GM19452 (cell line): ENCODE measurements around the gene TSPAN16.
"Not testable (repeated sequence)": the region's sequence is repeated elsewhere in the genome, so short reads cannot be mapped to it uniquely, and the experiment has no call there.

Source experiments
- ATAC-seq: cut with Tn5 transposase; IDR thresholded peaks from one replicate; pipeline ENCODE4 v1.9.1; 2021; ENCODE audit not compliant: unreplicated experiment

Gene TSPAN16

DNA sequence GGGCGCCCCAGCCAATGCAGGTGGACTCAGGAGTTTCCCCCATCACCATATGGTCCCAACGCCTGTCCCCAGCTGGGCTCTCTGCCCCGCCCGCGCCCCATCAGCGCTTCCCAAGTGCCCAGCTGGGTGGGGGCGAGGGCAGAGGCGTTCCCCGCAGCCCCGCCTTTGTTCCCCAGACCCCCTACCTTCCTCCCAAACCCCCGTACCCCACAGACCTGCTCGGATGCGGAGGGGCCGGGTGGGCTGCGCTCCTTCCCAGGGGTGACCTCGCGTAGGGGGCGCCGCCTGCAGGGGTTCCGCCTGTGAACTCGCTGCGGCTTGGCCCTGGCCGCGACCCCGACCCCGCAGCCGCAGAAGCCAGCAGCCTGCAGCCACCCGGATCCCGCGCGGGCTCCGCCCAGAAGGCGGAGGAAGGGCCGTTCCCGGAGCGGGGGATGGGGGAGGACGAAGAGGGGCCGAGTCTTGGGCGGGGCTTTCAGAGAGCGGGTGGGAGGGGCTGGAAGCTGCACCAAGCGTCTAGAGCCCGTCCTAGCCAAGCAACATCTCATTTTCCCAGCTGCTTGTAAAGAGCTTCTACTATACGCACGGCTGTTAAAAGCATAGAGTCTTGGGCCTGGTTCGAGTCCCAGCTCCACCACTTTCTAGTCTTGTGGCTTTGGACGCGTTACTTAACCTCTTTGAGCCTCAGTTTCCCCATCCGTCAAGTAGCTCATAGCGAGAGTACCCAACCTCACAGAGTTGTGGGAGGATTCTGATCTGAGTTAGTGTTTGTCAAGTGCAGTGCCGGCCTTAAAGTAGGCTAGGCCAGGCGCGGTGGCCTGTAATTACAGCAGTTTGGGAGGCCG is 43.5 kb downstream of the TSPAN16 start, which contains the start of gene RAB3D:
Gene RAB3D, minus strand, starts transcription at position 404 of the 845 bp plus-strand sequence. CDS start 2,258 bp downstream, outside the sequence.
- ATAC-seq: peak; percentile 60

DNA sequence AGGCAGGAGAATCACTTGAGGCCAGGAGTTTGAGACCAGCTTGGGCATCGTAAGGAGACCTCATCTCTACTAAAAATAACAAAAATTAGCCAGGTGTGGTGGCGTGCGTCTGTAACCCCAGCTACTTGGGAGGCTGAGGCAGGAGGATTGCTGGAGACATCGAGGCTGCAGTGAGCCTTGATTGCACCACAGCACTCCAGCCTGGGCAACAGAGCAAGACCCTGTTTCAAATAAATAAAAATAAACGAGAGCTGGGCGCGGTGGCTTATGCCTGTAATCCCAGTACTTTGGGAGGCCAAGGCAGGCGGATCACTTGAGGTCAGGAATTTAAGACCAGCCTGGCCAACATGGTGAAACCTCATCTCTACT is 44.1 kb downstream of the TSPAN16 start:
- ATAC-seq: not testable (repeated sequence)

DNA sequence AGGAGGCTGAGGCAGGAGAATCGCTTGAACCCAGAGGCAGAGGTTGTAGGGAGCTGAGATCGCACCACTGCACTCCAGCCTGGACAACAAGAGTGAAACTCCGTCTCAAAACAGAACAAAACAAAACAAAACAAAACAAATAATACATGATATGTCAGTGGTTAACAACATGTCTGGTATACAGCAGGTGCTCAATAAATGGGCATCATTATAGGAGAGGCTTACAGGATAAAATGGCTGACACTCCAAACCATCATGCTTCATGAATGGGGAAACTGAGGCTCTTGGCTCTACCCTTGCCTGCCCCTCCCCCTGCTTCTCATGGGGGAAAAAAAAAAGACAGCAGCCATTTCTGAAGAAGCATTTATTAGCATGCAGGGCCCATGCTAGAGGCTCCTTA is 46.5 kb downstream of the TSPAN16 start:
- ATAC-seq: no peak

DNA sequence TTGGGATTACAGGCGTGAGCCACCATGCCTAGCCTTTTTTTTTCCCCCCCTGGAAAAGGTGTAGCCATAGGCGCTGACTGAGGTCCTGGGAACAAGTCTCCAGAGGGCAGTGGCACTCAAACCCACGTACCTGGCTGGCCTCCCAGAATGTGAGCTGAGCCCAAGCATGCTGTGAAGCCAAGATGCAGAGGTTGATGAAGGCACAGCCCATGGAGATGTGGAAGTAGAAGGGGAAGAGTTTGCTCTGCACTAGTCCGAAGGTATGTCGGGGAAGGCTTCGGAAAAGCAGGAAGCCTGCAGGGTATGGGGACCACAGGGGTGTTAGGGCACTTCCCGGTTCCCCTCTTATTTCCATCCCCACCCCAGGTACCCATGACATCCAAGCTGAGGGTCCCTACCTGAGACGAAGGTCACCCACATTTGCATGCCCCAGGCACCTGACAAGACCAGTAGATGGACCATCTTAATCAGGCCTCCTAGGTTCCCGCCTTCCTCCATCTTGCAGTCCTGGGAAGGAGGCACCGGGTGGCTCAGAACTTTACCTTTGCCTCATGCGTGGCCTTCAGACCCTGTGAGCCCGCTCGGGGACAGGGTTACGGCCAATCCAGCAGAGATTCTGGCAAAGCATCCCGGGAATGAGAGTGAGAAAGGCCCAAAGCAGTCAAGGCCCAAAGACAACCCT is 49.3 kb downstream of the TSPAN16 start:
- ATAC-seq: no peak

DNA sequence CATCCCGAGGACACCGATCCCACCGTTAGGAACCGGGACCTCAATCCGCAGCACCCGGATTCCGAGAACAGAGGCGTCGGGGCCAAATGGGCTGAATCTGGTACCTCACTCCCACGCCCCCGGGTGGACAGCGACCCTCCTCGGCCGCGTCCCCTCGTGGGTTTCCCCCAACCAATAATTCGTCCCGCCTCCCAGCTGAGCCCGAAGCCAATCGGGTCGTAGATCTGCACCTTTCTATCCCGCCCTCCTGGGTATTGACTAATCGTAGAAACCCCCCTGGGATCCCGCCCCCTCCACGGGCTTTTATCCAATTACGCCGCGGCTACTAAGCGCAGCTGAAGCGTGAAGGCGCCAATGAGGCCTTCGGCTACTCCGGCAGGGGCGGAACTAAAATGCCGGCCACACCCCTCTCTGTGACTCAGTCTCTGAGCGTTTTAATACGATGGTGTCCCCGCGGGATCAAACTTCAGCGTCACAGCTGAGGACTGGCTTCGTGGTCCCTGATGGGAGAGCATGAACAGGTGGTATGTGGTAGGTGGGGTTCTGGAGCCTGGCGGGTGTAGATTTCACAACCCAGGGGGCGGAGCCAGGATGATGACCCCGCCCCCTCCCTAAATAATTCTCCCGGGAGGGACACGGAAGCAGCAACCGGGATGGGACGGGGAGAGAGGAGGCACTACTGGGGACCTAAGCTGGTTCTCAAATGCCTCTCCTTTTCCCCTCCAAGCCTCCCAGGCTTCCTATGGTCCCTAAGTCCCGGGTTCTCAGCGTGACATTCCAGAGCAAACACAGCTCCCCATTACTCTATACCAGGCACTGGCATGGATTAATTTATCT is 50.4 kb downstream of the TSPAN16 start, which contains the start of the genes CCDC159 and TMEM205:
Gene CCDC159, plus strand, starts transcription at position 416 of the 837 bp plus-strand sequence. Its CDS starts 88 bp downstream, at position 504.
Gene TMEM205, minus strand, starts transcription at position 165 of the 837 bp plus-strand sequence. CDS start 649 bp downstream, outside the sequence.
- ATAC-seq: peak; percentile 87

DNA sequence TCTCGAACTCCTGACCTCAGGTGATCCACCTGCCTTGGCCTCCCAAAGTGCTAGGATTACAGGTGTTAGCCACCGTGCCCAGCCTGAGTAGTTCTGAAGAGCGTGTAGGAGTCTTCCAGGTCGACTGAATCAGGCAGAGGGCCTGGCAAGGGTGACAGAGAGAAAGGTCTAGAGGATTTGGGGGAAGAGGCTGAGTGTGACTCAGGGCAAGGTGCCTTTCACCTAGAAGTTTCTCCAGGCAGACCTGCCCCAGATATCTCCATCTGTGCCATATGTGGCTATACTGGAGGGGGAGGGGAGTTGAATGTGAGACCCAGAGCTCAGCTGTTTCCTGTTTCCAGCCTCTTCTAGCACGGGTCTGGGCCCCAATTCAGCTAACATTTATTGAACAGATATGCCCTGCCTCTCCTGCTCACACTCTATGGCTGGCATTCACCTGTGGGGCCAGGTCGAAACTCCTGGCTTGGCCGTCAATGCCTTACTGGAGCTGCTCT is 51.6 kb downstream of the TSPAN16 start:
- no peak for ATAC-seq

DNA sequence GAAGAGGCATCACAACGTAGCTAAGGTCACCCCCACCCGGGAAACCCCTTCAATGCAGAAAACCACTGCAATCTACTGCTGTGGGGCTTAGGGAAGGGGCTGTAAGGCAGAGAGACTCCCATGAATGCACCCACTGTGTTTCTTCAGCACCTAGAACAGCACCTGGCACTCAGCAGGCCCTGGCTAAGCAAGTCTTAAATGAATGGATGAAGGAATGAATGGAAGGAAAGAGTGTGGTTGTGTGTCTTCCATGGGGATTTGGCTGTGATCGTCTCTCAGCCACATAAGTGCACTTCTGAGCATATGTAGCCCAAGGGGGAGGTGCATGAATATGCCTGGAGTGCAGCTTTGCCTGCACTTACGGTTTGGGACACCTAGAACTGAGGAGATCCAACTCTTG is 53.2 kb downstream of the TSPAN16 start:
- ATAC-seq: no peak

DNA sequence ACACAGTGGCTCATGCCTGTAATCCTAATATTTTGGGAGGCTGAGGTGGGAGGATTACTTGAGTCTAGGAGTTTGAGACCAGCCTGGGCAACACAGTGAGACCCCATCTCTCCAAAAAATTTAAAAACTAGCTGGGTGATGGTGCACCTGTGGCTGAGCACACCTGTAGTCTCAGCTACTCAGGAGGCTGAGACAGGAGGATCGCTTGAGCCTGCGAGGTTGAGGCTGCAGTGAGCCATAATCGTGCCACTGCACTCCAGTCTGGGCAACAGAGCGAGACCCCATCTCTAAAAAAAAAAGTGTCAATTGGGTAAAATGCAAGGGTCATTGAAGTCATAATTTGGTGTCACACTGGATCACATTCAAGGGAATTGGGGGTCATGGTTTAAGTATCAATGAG is 58.1 kb downstream of the TSPAN16 start:
- not testable (repeated sequence) for ATAC-seq

DNA sequence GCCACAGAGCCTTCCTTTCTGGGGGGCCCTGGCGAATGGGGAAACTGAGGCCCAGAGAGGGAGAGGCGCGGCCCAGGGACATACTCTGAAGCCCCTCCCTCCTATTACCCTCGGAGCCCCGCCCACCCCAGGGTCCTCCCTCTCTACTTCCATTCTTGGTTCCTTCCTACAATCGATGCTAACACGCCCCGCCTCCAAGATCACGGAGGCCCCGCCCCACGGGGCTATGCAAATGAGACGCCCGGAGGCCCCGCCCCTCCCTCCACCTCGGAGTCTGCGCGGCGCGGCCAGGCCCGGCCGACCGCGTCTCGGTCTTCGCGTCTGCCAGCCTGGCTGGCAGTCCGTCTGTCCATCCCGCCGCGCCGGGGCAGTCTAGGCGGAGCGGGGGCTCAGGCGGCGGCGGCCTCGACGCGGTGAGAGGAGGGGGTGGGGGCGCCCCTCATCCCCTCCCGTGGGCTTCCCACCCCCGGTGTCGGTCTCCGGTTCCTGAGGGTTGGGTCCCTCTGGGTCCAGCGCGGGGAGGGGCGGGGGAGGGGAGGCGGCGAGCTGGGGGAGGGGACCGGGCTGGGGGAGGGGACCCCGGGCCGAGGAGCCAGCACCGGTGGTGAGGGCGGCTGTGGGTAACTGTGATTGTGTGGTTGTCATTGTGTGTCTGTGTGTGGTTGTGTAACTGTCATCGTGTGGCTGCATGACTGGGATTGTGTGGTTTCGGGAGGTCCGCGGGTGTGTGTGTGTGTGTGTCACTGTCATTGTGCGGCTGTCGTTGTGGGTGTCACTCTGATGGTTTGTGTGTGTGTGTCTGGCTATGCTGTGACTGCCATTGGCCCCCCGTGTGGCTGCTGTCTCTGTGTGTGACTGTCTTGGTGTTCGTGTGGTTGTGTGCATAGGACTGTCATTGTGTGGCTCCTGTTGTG is 59.5 kb downstream of the TSPAN16 start, which contains the start of gene PLPPR2:
Gene PLPPR2, plus strand, starts transcription at position 273 of the 914 bp plus-strand sequence. CDS start 2,242 bp downstream, outside the sequence.
- peak; percentile 60 for ATAC-seq

DNA sequence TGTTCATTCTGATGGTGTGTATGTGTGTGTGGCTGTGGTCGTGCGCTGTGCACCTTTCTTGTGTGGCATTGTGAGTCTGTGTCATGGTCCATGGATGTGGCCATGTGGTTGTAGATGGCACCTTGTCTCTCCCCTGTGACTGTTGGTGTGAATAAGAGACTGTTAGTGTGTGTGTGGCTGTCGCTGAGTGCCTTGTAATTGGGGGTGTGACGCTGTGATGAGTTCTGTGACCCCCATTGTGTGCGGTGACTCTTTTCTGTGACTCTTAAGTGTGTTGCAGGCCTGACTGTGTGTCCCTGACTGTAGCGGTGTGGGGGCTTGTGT is 60.1 kb downstream of the TSPAN16 start:
- ATAC-seq: no peak

DNA sequence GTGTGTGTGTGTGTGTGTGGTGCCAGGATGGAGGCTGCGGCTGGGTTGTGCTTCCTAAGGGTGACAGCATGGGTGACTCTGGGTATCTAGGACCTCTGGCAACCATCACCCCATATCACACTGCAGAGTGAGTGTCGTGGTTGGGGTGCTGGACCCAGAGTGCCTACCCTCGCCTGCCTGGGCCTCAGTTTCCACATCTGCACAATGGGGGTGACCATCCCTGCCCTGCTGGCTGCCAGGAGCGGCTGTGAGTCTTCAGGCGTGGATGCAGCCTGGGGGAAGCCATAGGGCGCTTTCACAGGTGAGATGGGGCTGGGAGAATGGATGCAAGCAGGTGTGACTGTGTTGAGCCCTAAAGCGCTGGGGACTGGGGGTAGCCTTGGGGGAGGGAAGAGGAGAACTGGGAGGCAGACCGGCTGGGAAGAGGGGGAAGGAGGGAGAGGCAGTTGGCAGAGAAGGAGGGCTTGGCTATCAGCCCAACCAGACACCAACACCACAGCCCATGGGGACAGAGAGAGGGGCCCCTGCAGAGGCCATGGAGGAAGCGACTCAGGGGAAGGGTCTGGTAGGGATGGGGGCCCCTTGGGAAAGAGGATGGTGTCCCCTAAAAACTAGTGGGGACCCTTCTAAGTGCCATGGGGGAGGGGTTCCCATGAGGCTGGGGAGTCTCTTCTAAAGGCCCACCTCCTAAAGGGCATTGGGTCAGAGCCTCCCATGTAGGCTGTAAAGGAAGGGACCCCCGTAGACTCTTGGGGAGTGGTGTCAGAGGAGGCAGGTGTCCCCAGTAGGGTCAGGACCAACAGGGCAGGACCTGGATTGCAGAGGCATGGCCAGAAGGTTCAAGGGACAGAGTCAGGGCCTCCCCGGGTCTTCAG is 61.0 kb downstream of the TSPAN16 start:
- ATAC-seq: no peak

DNA sequence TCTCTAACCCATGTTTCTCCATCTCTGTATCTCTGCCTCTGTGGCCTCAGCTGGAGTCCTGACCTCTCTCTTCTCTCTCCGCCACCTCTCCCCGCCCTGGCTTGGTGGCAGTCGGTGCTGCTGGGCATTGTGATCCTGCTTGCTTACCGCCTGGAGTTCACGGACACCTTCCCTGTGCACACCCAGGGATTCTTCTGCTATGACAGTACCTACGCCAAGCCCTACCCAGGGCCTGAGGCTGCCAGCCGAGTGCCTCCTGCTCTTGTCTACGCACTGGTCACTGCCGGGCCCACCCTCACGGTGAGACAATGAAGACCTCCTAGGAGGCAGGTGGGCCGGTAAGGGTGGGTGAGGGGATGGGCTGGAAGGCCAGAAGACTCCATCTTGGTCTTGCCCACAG is 63.5 kb downstream of the TSPAN16 start:
- no peak for ATAC-seq

DNA sequence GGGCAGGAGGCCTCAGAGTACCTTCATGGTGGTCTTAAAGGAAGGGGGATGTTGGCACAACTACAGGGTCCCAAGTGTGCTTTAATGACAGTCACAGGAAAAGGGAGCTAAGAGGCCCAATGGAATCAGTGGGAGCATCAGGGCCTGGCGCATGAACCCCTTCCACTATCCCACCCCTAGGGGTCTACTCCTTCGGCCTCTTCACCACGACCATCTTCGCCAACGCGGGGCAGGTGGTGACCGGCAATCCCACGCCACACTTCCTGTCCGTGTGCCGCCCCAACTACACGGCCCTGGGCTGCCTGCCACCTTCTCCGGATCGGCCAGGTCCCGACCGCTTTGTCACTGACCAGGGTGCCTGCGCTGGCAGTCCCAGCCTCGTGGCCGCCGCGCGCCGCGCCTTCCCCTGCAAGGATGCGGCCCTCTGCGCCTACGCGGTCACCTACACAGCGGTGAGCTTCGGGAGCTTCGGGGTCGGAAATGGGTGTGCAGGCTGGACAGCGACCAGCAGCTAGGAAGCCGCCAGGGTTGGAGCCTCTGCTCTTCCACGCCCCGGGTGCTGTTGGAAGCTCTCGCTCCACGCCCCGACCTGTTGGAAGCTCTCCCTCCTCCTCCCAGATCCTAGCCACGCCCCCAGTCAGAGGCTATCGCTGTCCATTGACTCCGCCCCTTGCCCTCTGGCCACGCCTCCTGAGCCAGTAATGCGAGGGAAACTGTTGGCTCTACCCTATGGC is 65.2 kb downstream of the TSPAN16 start:
- no peak for ATAC-seq

DNA sequence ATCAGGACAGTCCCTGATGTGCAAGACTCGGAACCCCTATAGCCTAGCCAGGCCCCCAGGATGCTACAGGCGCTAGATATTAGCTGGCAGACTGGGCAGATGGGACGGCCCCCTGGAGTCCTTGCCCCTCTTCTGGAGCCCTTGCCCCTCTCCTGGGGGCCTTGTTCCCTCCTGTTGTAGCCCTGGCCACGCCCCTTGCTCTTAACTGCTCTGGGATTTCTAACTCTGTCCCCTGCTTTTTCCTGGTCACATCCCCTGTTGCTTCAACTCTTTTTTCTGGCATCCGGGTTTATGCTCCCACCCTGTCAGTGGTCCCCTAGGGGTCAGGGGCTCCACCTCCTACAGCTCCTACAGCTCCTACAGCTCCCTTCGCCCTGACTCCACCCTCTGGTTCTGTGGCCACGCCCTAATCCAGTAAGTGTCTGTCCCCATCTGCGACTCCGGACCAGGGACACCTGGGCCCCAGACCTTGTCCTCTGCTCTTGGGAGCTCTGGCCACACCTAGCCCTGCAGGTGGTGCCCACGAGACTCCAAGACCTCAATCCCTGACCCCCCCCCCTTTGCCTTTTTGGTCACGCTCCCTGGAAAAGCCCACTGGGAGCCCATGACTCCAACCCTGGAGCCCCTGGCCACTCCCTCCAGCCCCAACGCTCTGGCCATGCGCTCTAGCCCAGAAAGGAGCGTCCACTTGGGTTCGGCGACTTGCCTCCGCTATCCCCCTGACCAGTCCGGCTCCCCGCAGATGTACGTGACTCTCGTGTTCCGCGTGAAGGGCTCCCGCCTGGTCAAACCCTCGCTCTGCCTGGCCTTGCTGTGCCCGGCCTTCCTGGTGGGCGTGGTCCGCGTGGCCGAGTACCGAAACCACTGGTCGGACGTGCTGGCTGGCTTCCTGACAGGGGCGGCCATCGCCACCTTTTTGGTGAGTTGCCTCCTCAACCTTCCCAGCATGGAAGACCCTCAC is 66.1 kb downstream of the TSPAN16 start:
- ATAC-seq: no peak

DNA sequence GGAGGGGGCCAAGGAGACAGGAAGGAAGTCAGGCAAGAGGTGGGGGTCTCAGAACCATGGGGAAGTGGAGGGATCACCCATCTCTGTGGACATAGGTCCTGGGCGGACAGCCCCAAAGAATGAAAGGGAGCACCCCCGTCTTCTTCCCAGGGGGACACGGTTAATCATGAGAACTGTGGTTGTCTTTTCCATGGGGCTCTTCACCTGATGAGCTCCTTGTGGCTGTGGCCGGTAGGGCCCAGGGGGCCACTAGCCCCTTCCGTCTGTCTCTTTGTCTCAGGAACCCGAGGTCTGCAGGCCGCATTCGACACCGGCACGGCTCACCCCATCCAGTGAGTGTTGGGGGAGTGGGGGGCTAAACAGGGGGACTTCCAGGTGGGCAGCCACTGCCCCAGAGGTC is 67.9 kb downstream of the TSPAN16 start:
- no peak for ATAC-seq

DNA sequence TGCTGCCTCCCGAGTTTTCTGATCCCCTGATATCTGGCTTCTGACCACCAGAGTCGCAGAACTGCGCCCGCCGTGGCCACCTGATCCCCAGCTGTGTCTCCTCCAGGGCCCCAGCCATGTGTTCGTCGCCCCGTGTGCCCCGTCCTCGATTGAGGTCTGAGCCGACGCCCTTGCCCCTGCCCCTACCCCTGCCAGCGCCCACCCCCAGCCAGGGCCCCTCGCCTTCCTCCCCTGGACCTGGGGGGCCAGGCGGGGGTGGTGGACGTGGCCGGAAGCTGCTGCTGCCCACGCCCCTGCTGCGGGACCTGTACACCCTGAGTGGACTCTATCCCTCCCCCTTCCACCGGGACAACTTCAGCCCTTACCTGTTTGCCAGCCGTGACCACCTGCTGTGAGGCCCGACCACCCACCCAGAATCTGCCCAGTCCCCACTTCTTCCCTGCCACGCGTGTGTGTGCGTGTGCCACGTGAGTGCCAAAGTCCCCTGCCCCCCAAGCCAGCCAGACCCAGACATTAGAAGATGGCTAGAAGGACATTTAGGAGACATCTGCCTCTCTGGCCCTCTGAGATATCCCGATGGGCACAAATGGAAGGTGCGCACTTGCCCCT is 68.4 kb downstream of the TSPAN16 start:
- ATAC-seq: no peak

DNA sequence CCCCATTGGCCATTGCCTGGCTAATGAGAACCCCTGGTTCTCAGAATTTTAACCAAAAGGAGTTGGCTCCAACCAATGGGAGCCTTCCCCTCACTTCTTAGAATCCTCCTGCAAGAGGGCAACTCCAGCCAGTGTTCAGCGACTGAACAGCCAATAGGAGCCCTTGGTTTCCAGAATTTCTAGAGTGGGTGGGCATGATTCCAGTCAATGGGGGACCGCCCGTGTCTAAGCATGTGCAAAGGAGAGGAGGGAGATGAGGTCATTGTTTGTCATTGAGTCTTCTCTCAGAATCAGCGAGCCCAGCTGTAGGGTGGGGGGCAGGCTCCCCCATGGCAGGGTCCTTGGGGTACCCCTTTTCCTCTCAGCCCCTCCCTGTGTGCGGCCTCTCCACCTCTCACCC is 69.0 kb downstream of the TSPAN16 start:
- no peak for ATAC-seq
